Subcutaneous abdominal adipose tissue (tissue), 5 donors: ENCODE data around the gene C2orf69.
"Not testable (repeated sequence)": the region's sequence is repeated elsewhere in the genome, so short reads cannot be mapped to it uniquely, and the experiment has no call there.

Source experiments
- H3K27ac ChIP-seq: one replicate; pipeline ENCODE4 v1.7.0; 2013; ENCODE audit warnings: low read depth, mild to moderate bottlenecking, inconsistent platforms, low read length, moderate library complexity
- H3K27me3 ChIP-seq, 5 donors: one replicate each; pipeline ENCODE4 v1.7.0; 2013; ENCODE audit warnings: low read length in 5 of 5, inconsistent platforms in 1 of 5; ENCODE audit not compliant: control insufficient read depth in 5 of 5, insufficient read depth in 4 of 5
- H3K36me3 ChIP-seq, 5 donors: one replicate each; pipeline ENCODE4 v1.7.0; 2013; ENCODE audit warnings: low read length in 5 of 5; ENCODE audit not compliant: control insufficient read depth in 5 of 5, insufficient read depth in 5 of 5
- H3K4me1 ChIP-seq, 5 donors: one replicate each; pipeline ENCODE4 v1.7.0; 2013; ENCODE audit warnings: low read length in 5 of 5, mild to moderate bottlenecking in 3 of 5, moderate library complexity in 1 of 5; ENCODE audit not compliant: control insufficient read depth in 5 of 5, insufficient read depth in 5 of 5
- H3K4me3 ChIP-seq, 5 donors: one replicate each; pipeline ENCODE4 v1.7.0; 2013; ENCODE audit warnings: low read length in 5 of 5, low read depth in 1 of 5
- H3K9ac ChIP-seq, 5 donors: one replicate each; pipeline ENCODE4 v1.7.0; 2013; ENCODE audit warnings: low read length in 5 of 5, mild to moderate bottlenecking in 4 of 5, moderate library complexity in 3 of 5
- H3K9me3 ChIP-seq, 5 donors: one replicate each; pipeline ENCODE4 v1.7.0; 2013; ENCODE audit warnings: low read length in 5 of 5; ENCODE audit not compliant: control insufficient read depth in 5 of 5
- donor health status: healthy.
- donor health status: healthy.
- donor health status: healthy.
- donor health status: healthy.
- donor health status: healthy.

The C2orf69 gene

GRCh38 chr2:199912553-199913114 lies 1.5 kb downstream of the C2orf69 start:
- Histone ChIP-seq H3K9ac (peak overlapping the region in 2 of 5 donors; percentile 92 to 95), H3K4me3 (peak overlapping the region; percentile 93 to 97 (median 95)), H3K4me1 (peaks cover 0 to 25% (median 24%) of the 10 kb centered on the region in 5 donors)
- H3K27ac ChIP-seq, H3K36me3 ChIP-seq, H3K9me3 ChIP-seq, H3K27me3 ChIP-seq: not testable (repeated sequence)

- Histone ChIP-seq H3K27me3 (no peaks in the 10 kb centered on the region), H3K36me3 (peaks cover 0 to 13% (median 7%) of the 10 kb centered on the region in 5 donors), H3K9ac (no peak overlapping the region), H3K27ac (no peak overlapping the region), H3K4me3 (no peak overlapping the region), H3K4me1 (peaks cover 0 to 25% (median 24%) of the 10 kb centered on the region in 5 donors), H3K9me3 (no peaks in the 10 kb centered on the region)
These were observed 3.4 kb downstream of the C2orf69 start for GRCh38 chr2:199914372-199914958.

- no peak overlapping the region for H3K27ac ChIP-seq
- H3K9me3 ChIP-seq: no peaks in the 10 kb centered on the region
- no peaks in the 10 kb centered on the region for H3K27me3 ChIP-seq
- H3K9ac ChIP-seq: no peak overlapping the region
- peaks cover 0 to 13% (median 7%) of the 10 kb centered on the region in 5 donors for H3K36me3 ChIP-seq
- peaks cover 0 to 20% (median 16%) of the 10 kb centered on the region in 5 donors for H3K4me1 ChIP-seq
- H3K4me3 ChIP-seq: no peak overlapping the region
These were observed 5.9 kb downstream of the C2orf69 start for GRCh38 chr2:199916980-199917379.

GRCh38 chr2:199922856-199923255 lies 11.8 kb downstream of the C2orf69 start:
- Histone ChIP-seq H3K4me1 (peaks cover 0 to 7% (median 0%) of the 10 kb centered on the region in 5 donors), H3K27me3 (no peaks in the 10 kb centered on the region), H3K36me3 (peaks cover 8 to 12% (median 8%) of the 10 kb centered on the region in 5 donors), H3K27ac (no peak overlapping the region), H3K4me3 (no peak overlapping the region), H3K9me3 (no peaks in the 10 kb centered on the region), H3K9ac (no peak overlapping the region)

- H3K36me3 ChIP-seq: peaks cover 4 to 8% (median 8%) of the 10 kb centered on the region in 5 donors
- H3K27ac ChIP-seq: no peak overlapping the region
- H3K9ac ChIP-seq: no peak overlapping the region
- no peak overlapping the region for H3K4me3 ChIP-seq
- peaks cover 0 to 7% (median 0%) of the 10 kb centered on the region in 5 donors for H3K4me1 ChIP-seq
- H3K9me3 ChIP-seq: no peaks in the 10 kb centered on the region
- no peaks in the 10 kb centered on the region for H3K27me3 ChIP-seq
These were observed 12.8 kb downstream of the C2orf69 start for GRCh38 chr2:199923924-199924323.

GRCh38 chr2:199926806-199927205 lies 15.7 kb downstream of the C2orf69 start:
- Histone ChIP-seq H3K36me3 (peaks cover 7 to 20% (median 18%) of the 10 kb centered on the region in 5 donors), H3K4me1 (peaks cover 0 to 2% (median 0%) of the 10 kb centered on the region in 5 donors), H3K9me3 (no peaks in the 10 kb centered on the region), H3K4me3 (no peak overlapping the region), H3K27me3 (no peaks in the 10 kb centered on the region), H3K9ac (no peak overlapping the region), H3K27ac (no peak overlapping the region)

- no peak overlapping the region for H3K27ac ChIP-seq
- peaks cover 20 to 32% (median 32%) of the 10 kb centered on the region in 5 donors for H3K36me3 ChIP-seq
- H3K4me1 ChIP-seq: no peaks in the 10 kb centered on the region
- no peak overlapping the region for H3K4me3 ChIP-seq
- H3K9me3 ChIP-seq: no peaks in the 10 kb centered on the region
- H3K9ac ChIP-seq: no peak overlapping the region
- no peaks in the 10 kb centered on the region for H3K27me3 ChIP-seq
These were observed 17.1 kb downstream of the C2orf69 start for GRCh38 chr2:199928226-199928625.

- Histone ChIP-seq H3K4me3 (no peak overlapping the region), H3K27ac (no peak overlapping the region), H3K36me3 (peaks cover 20 to 32% (median 32%) of the 10 kb centered on the region in 5 donors), H3K9ac (no peak overlapping the region), H3K9me3 (no peaks in the 10 kb centered on the region), H3K27me3 (no peaks in the 10 kb centered on the region), H3K4me1 (no peaks in the 10 kb centered on the region)
These were observed 17.5 kb downstream of the C2orf69 start for GRCh38 chr2:199928626-199929025.

- Histone ChIP-seq H3K27me3 (no peaks in the 10 kb centered on the region), H3K36me3 (peaks cover 20 to 32% (median 32%) of the 10 kb centered on the region in 5 donors), H3K4me3 (no peak overlapping the region), H3K27ac (no peak overlapping the region), H3K9me3 (no peaks in the 10 kb centered on the region), H3K9ac (no peak overlapping the region), H3K4me1 (no peaks in the 10 kb centered on the region)
These were observed 18.2 kb downstream of the C2orf69 start for GRCh38 chr2:199929262-199929661.

GRCh38 chr2:199932312-199932855 lies 21.3 kb downstream of the C2orf69 start:
- peaks cover 20 to 32% (median 31%) of the 10 kb centered on the region in 5 donors for H3K36me3 ChIP-seq

More at GRCh38 chr2:199932312-199932855, 21.3 kb downstream of the C2orf69 start:
- Histone ChIP-seq H3K9me3 (no peaks in the 10 kb centered on the region), H3K4me1 (no peaks in the 10 kb centered on the region), H3K27me3 (no peaks in the 10 kb centered on the region), H3K27ac (no peak overlapping the region), H3K4me3 (no peak overlapping the region), H3K9ac (no peak overlapping the region)
